Mucosa of stomach (tissue), 1 donor: ENCODE results near the gene SDHAF1.
A peak's percentile ranks its signal among the peaks of the same experiment; 100 is the strongest.
"Not testable (repeated sequence)": the region's sequence is repeated elsewhere in the genome, so short reads cannot be mapped to it uniquely, and the experiment has no call there.

Experiments
- H3K27me3 ChIP-seq: one replicate; pipeline ENCODE4 v1.7.0; 2013; ENCODE audit warnings: mild to moderate bottlenecking, low read length; ENCODE audit not compliant: control insufficient read depth, insufficient read depth
- H3K36me3 ChIP-seq: one replicate; pipeline ENCODE4 v1.7.0; 2013; ENCODE audit warnings: low read length; ENCODE audit not compliant: control insufficient read depth, insufficient read depth
- H3K4me1 ChIP-seq: one replicate; pipeline ENCODE4 v1.7.0; 2013; ENCODE audit warnings: mild to moderate bottlenecking, low read length; ENCODE audit not compliant: control insufficient read depth, insufficient read depth
- H3K4me3 ChIP-seq: one replicate; pipeline ENCODE4 v1.7.0; 2013; ENCODE audit warnings: low read length
- H3K9ac ChIP-seq: one replicate; pipeline ENCODE4 v1.7.0; 2013; ENCODE audit warnings: mild to moderate bottlenecking, low read length, moderate library complexity
- H3K9me3 ChIP-seq: one replicate; pipeline ENCODE4 v1.7.0; 2013; ENCODE audit warnings: mild to moderate bottlenecking, low read length, moderate library complexity; ENCODE audit not compliant: control insufficient read depth
- donor health status: Pancreatic carcinoma.

SDHAF1 gene, protein sequence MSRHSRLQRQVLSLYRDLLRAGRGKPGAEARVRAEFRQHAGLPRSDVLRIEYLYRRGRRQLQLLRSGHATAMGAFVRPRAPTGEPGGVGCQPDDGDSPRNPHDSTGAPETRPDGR

DNA sequence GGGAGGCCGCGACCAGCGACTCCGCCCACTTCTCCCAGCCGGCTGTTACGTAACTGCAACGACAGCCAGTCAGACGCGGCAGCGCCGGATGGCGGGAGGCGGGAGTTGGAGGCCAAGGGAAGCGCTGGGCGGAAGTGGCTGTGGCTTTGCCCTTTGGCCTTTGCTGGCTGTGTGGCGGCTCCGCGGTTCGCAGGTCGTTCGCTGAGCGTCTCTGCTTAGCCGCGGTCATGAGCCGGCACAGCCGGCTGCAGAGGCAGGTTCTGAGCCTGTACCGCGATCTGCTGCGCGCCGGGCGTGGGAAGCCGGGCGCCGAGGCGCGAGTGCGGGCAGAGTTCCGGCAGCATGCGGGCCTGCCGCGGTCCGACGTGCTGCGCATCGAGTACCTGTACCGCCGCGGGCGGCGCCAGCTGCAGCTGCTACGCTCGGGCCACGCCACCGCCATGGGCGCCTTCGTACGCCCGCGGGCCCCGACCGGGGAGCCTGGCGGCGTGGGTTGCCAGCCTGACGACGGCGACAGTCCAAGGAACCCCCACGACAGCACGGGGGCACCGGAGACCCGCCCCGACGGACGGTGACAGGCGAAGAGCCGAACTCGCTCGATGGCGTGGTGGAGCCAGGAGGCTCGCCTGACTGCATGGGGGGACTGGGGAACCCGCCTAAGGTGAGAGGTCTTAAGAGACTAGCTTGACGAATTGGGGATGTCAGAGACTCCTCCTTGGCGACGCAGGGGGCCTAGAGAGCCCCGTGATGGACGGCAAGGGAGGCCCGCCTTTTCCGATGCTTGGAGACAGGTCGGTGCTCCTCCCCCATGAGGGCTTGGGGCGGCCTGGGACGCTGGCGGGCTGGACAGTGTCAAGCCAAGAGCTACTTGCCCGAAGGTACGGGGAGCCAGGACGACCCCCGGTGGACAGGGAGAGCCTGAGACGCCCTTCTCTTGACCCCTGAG lies at the start of gene SDHAF1:
TSS of gene SDHAF1 (plus strand) at position 141 of the 946 bp plus-strand sequence. CDS start at position 228, 87 bp downstream.
- H3K4me1 ChIP-seq = peaks cover 20% of the 10 kb centered on the region

DNA sequence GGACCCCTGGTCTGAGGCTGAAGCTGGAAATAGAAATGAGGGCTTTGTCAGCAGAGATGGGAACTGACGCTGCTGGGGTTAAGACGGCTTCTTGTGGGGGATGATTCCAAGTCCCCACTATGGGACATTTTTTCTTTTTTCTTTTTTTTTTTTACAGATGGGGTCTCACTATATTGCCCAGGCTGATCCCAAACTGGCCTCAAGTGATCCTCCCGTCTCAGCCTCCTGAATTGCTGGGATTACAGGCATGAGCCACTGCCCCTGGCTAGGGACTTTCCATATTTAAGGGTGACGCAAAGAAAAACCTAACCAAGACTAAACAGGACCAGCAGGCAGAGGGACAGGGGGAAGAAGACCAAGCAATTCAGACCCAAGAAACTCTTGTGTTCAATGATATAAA lies 48.8 kb upstream of the SDHAF1 start:
- H3K27me3 ChIP-seq = no peaks in the 10 kb centered on the region
- no peak overlapping the region for H3K4me3 ChIP-seq
- H3K9me3 ChIP-seq = no peaks in the 10 kb centered on the region
- no peaks in the 10 kb centered on the region for H3K36me3 ChIP-seq
- no peaks in the 10 kb centered on the region for H3K4me1 ChIP-seq
- H3K9ac ChIP-seq = no peak overlapping the region

More for the DNA sequence above, at the start of gene SDHAF1:
- Histone ChIP-seq H3K9me3 (no peaks in the 10 kb centered on the region), H3K36me3 (no peaks in the 10 kb centered on the region), H3K4me3 (peak within 1 kb of the TSS; percentile 88), H3K27me3 (no peaks in the 10 kb centered on the region), H3K9ac (peak within 1 kb of the TSS; percentile 65)

DNA sequence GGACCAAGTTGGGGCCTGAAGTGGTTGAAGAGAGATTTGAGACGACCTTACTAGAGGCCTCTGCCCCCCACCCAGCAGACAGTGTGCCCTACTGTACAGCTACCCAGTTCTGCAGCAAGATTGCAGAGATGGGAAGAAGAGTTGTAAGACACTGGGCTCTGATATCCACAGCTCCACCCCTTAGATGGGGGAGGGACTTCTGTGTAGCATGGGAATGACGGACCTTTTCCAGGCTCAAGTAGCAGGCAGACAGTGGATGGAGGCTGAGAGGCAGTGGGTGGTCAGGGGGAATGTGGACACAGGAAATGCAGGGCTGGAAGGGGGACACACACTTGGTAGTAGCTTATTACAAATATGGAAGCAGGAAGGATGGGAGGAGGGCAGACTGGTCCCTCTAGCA lies 45.9 kb upstream of the SDHAF1 start:
- Histone ChIP-seq H3K4me3 (no peak overlapping the region), H3K4me1 (no peaks in the 10 kb centered on the region), H3K36me3 (no peaks in the 10 kb centered on the region), H3K9ac (no peak overlapping the region), H3K27me3 (no peaks in the 10 kb centered on the region), H3K9me3 (no peaks in the 10 kb centered on the region)

DNA sequence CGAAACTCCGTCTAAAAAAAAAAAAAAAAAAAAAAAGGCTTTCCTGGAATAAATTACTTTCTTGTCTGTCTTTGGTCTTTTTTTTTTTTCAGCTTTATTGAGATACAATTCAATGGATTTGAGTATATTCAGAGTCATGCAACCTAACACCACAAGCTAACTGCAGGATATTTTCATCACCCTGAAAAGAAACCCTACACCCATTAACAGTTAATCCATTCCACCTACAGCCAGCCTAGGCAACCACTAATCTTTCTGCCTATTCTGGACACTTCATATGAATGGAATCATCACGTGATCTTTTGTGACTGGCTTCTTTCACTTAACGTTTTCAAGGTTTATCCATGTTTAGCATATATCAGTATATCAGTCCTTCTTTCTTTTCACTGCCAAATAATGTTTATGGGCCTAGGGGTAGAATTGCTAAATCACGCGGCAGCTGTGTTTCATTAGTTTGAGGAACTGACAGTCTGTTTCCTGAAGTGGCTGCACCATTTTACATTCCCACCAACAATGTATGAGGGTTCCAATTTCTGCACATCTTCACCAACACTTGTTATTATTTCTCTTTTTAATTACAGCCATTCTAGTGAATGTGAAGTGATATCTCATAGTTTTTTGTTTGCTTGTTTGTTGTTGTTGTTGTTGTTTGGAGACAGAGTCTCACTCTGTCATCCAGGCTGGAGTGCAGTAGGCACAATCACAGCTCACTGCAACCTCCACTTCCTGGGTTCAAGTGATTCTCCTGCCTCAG lies 38.9 kb upstream of the SDHAF1 start:
- Histone ChIP-seq H3K9ac (no peak overlapping the region), H3K4me1 (no peaks in the 10 kb centered on the region), H3K36me3 (no peaks in the 10 kb centered on the region), H3K4me3 (no peak overlapping the region), H3K27me3 (peaks cover 27% of the 10 kb centered on the region), H3K9me3 (no peaks in the 10 kb centered on the region)

DNA sequence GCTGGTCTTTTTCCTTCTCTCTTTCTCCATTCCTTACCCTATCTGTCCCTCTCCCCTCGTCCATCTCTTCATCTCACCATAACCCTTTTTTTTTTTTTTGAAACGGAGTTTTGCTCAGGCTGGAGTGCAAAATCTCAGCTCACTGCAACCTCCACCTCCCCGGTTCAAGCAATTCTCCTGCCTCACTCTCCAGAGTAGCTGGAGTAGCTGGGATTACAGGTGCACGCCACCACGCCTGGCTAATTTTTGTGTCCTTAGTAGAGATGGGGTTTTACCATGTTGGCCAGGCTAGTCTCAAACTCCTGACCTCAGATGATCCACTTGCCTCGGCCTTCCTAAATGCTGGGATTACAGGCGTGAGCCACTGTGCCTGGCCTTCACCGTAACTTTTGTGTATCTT lies 37.6 kb upstream of the SDHAF1 start:
- not testable (repeated sequence) for H3K4me1 ChIP-seq, H3K9ac ChIP-seq
- H3K27me3 ChIP-seq = peaks cover 27% of the 10 kb centered on the region

DNA sequence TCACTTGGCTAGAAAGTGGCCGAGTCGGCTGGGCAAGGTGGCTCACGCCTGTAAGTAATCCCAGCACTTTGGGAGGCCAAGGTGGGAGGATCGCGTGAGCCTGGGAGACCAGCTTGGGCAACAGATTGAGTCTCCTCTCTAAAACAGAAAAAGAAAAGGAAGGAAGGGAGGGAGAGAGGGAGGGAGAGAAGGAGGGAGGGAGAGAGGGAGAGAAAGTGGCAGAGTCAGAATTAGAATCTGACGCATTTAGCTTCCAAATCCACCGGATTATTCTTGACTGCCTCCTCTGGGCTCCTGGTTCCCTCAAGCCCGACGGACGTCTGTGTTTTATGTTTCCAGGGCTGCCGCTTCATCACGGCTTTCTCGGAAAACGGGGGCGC lies 36.3 kb upstream of the SDHAF1 start:
- H3K36me3 ChIP-seq = no peaks in the 10 kb centered on the region
- no peak overlapping the region for H3K9ac ChIP-seq
- no peaks in the 10 kb centered on the region for H3K9me3 ChIP-seq
- H3K4me1 ChIP-seq = no peaks in the 10 kb centered on the region
- peaks cover 29% of the 10 kb centered on the region for H3K27me3 ChIP-seq
- H3K4me3 ChIP-seq = no peak overlapping the region

More for the DNA sequence above, 37.6 kb upstream of the SDHAF1 start:
- H3K36me3 ChIP-seq, H3K4me3 ChIP-seq, H3K9me3 ChIP-seq: not testable (repeated sequence)

DNA sequence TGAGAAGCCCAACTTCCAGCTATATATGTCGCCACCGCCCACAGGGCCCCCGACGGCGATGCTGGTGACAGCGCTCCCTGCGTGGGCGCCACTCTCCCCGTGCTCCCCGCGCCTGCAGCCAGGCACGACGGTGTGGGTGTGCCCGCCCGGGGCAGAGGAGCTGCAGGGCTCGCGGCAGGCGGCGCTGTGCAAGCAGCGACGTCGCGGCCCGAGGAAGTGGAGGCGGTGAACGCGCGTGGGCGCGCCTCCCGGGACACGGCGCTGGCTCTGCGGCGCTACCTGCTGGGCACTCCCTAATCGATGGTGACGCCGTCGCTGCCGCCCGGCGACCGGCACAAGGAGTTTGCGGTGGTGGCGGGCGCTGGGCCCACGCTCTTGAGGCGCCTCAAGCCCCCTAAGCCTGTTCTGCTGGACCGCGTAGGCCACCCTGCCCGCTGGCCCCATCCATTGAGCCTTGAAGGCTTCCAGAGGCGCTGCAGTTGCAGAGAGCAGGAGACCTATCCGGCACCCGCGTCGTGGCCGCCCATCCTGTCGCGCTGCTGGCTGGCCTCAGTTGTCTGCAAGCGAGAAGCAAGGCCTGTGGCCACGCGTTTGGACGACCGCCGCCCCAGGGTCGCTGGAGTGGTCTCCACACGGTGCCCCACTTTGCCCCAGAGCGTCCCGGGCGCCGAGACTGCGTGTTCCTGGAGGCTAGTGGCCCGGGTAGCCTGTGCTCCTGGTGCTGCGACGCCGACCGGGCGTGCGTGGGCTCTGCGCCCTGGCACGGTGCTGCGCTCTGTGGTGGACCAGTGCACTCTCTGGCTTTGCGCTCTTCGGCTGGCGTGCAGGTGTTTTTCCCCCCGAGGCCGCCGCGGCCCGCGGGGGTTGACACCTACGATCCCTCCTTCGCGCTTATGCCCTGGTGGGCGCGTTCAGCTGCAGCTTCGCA lies 35.7 kb upstream of the SDHAF1 start:
- Histone ChIP-seq H3K9me3 (no peaks in the 10 kb centered on the region), H3K4me1 (no peaks in the 10 kb centered on the region), H3K4me3 (no peak overlapping the region), H3K27me3 (peaks cover 30% of the 10 kb centered on the region), H3K36me3 (no peaks in the 10 kb centered on the region), H3K9ac (no peak overlapping the region)

DNA sequence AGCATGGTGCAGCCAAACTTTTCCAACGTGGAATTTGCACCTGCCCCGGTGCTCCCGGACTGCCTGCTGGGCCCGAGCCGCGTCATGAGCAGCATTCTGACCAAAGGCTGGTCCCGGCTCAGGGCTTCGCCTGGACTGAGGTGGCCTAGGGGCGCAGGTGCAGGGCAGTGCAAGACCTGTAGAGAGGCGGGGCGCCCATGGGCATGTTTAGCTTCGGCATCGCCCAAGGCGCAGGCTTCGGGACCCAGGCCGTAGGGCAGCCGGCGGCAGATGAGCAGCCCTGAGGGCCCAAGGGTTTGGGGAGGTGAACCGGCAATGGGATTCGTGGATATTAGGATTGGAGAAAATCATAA lies 35.0 kb upstream of the SDHAF1 start:
- Histone ChIP-seq H3K9ac (no peak overlapping the region), H3K36me3 (no peaks in the 10 kb centered on the region), H3K9me3 (no peaks in the 10 kb centered on the region), H3K4me1 (no peaks in the 10 kb centered on the region), H3K27me3 (peaks cover 30% of the 10 kb centered on the region), H3K4me3 (no peak overlapping the region)

DNA sequence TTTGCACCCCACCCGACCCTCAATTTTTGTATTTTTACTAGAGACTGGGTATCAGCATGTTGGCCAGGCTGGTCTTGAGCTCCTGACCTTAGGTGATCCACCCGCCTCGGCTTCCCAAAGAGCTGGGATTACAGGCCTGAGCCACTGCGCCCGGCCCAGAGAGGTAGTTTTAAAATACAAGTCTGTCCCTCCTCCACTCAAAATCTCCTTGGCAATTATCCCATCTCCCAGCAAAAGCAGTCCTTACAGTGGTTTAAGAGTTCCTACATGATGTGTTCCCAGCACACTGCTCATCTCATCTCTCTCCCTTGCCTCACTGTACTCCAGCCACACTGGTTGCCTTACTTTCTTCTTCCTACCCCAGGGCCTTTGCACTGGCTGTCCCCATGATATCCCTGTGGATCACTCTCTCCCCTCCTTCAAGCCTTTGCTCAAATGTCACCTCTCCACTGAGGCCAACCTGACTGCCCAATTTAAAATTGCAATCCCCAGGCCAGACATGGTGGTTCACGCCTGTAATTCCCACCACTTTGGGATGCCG lies 34.5 kb upstream of the SDHAF1 start:
- peaks cover 30% of the 10 kb centered on the region for H3K27me3 ChIP-seq
- H3K9ac ChIP-seq = no peak overlapping the region
- H3K9me3 ChIP-seq = no peaks in the 10 kb centered on the region
- H3K4me1 ChIP-seq = no peaks in the 10 kb centered on the region
- H3K4me3 ChIP-seq = no peak overlapping the region
- H3K36me3 ChIP-seq = no peaks in the 10 kb centered on the region

DNA sequence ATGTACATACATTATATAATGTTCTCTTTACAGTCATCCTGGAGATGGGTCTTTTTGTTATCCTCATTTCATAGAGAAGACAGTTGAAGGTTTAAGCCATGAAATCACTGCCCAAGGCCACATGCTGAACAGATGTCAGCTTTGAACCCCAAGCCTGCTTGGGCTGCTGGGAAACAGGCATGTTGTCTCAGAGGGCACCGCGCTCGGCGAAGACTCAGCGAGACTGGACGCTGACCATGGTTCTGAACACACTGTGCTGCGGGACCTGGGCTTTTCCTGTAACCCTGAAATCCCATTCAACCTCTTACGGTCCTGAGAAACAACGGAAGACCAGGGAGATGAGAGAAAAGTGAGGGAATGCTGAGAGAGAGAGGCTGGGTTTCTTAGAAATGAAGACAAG lies 31.5 kb upstream of the SDHAF1 start:
- no peaks in the 10 kb centered on the region for H3K36me3 ChIP-seq
- H3K4me3 ChIP-seq = no peak overlapping the region
- no peaks in the 10 kb centered on the region for H3K4me1 ChIP-seq
- no peaks in the 10 kb centered on the region for H3K9me3 ChIP-seq
- H3K9ac ChIP-seq = no peak overlapping the region
- H3K27me3 ChIP-seq = peaks cover 25% of the 10 kb centered on the region

DNA sequence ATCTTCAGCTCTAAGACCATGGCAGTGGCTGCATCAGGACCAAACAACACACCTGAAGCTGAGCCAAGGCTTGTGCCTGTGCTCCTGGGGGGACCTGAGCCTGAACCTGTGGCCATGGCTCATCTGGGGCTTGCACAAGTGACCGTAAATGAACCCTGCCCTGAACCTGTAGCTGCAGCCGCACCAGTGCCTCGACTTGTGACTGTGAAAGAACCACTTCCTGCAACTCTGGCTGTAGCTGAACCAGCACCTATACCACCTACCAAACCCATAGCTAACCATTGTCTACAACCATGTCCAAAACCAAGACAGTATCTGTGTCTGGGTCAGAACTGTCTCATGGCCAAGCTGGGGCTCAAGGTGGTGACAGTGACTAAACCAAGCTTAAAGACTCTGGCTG lies 28.2 kb upstream of the SDHAF1 start:
- no peaks in the 10 kb centered on the region for H3K9me3 ChIP-seq
- H3K36me3 ChIP-seq = no peaks in the 10 kb centered on the region
- H3K9ac ChIP-seq = no peak overlapping the region
- H3K4me3 ChIP-seq = no peak overlapping the region
- H3K27me3 ChIP-seq = peaks cover 4% of the 10 kb centered on the region
- no peaks in the 10 kb centered on the region for H3K4me1 ChIP-seq
